Measurements from ENCODE around the gene MRPS7.
"Not testable (repeated sequence)": the region's sequence is repeated elsewhere in the genome, so short reads cannot be mapped to it uniquely, and the experiment has no call there.

GRCh38 chr17:75257228-75257627, 4.5 kb upstream of the MRPS7 start:
- TF ChIP-seq CTCF, POLR2A, EP300, POLR2AphosphoS5 (IDR thresholded peaks at IDR 0.05): not testable (repeated sequence)
